K562 (cell line): ENCODE measurements around the gene ZNF521. TPM values are rescaled to one million over a fixed set of nuclear protein-coding genes. Genes with fewer than 3 reads are reported as not detected.

Experiments used
- ATAC-seq: fragments of 200-7000 bp; cut with Tn5 transposase; 3 replicates; pipeline ENCODE4 v1.9.1; 2020; ENCODE audit warnings: moderate library complexity
- BruUV-seq: library from RNA; stranded (reverse); fragments of 400-500 nt; replicated peaks from 2 replicates; lab custom pipeline; 2021; lab: Mats Ljungman, UMichigan
- CTCF ChIA-PET: fragments of 300-600 bp; formaldehyde crosslinking; extraction: SDS; loops from one replicate; lab custom pipeline; 2021; ENCODE audit warnings: low intra/inter-chr PET ratio; lab: Yijun Ruan, JAX
- POLR2A ChIA-PET: fragments of 300-600, 350-650 bp; sonication (Branson Sonifier 250); formaldehyde crosslinking; extraction: SDS; loops from one replicate; lab custom pipeline; 2021; ENCODE audit warnings: antibody characterized with exemption, inconsistent platforms; lab: Yijun Ruan, JAX
- DNase-seq, 4 experiments: peaks; one replicate each; pipeline versions ENCODE4 v3.0.0 to v3.0.0-alpha.2; 2011 to 2018; ENCODE audit warnings: low spot score in 3 of 4, mixed read lengths in 3 of 4; ENCODE audit errors: extremely low read depth in 1 of 4
- FAIRE-seq: peaks from 2 replicates; lab custom pipeline; 2011; peaks lifted over from hg19 to GRCh38; lab: Jason Lieb, UNC
- H2AFZ ChIP-seq: 2 replicates; pipeline ENCODE4 v1.6.0; 2011; ENCODE audit warnings: low read depth, low read length, control low read depth, inconsistent platforms
- H3K27ac ChIP-seq: fragments of 200-600 bp; 3 replicates; pipeline ENCODE4 v1.8.0; 2011; ENCODE audit warnings: low read depth, mild to moderate bottlenecking, control low read depth, inconsistent platforms, low read length, moderate library complexity, mixed read lengths; ENCODE audit errors: extremely low read depth
- H3K27me3 ChIP-seq, 2 experiments: fragments of 300-600 bp in 1 of 2; 2 replicates in 1 of 2; 3 replicates in 1 of 2; pipeline versions ENCODE4 v1.6.0 to v1.8.0; 2011; ENCODE audit warnings: inconsistent platforms in 2 of 2, low read length in 2 of 2, mild to moderate bottlenecking in 1 of 2, mixed read lengths in 1 of 2, moderate library complexity in 1 of 2; ENCODE audit not compliant: control insufficient read depth in 2 of 2, insufficient read depth in 2 of 2
- H3K36me3 ChIP-seq: fragments of 300-600 bp; 3 replicates; pipeline ENCODE4 v1.8.0; 2011; ENCODE audit warnings: mild to moderate bottlenecking, low read length, inconsistent platforms; ENCODE audit not compliant: control insufficient read depth, insufficient read depth
- H3K4me1 ChIP-seq, 2 experiments: fragments of 200-600 bp in 1 of 2; replicated peaks in 1 of 2; 2 replicates in 1 of 2; 3 replicates in 1 of 2; pipeline versions ENCODE4 v1.5.1 to v1.8.0; 2011; ENCODE audit warnings: inconsistent platforms in 2 of 2, low read length in 2 of 2, mild to moderate bottlenecking in 1 of 2, mixed read lengths in 1 of 2, moderate library complexity in 1 of 2; ENCODE audit not compliant: control insufficient read depth in 2 of 2, insufficient read depth in 2 of 2
- H3K4me2 ChIP-seq: 2 replicates; pipeline ENCODE4 v1.6.1; 2011; ENCODE audit warnings: low read length, control low read depth, inconsistent platforms, mixed read lengths; ENCODE audit not compliant: insufficient read depth
- H3K4me3 ChIP-seq: fragments of 200-600 bp; sonication (generic), shearing (Covaris generic); 2 replicates; pipeline ENCODE4 v1.5.1; 2016; ENCODE audit warnings: control low read depth, inconsistent platforms
- H3K79me2 ChIP-seq: fragments of 200-600 bp; 3 replicates; pipeline ENCODE4 v1.8.0; 2011; ENCODE audit warnings: low read length, inconsistent platforms; ENCODE audit not compliant: control insufficient read depth, insufficient read depth
- H3K9ac ChIP-seq, 2 experiments: 2 replicates each; pipeline versions ENCODE4 v1.6.0 to v1.6.1; 2011; ENCODE audit warnings: low read depth in 2 of 2, low read length in 2 of 2, control low read depth in 1 of 2, inconsistent platforms in 1 of 2, mild to moderate bottlenecking in 1 of 2, mixed read lengths in 1 of 2; ENCODE audit not compliant: insufficient read depth in 1 of 2
- H3K9me1 ChIP-seq: one replicate; pipeline ENCODE4 v1.6.0; 2011; ENCODE audit warnings: inconsistent platforms, mild to moderate bottlenecking, low read length, moderate library complexity; ENCODE audit not compliant: control insufficient read depth, insufficient read depth
- H3K9me3 ChIP-seq: replicated peaks from 2 replicates; pipeline ENCODE4 v1.5.1; 2011; ENCODE audit warnings: low read depth, low read length, inconsistent platforms; ENCODE audit not compliant: control insufficient read depth, insufficient read depth
- H4K20me1 ChIP-seq: replicated peaks from 2 replicates; pipeline ENCODE4 v1.6.1; 2011; ENCODE audit warnings: low read length, inconsistent platforms, mixed read lengths; ENCODE audit not compliant: control insufficient read depth, insufficient read depth
- BRF2 ChIP-seq: IDR thresholded peaks from 3 replicates; pipeline ENCODE4 v1.6.1; 2011; ENCODE audit warnings: borderline replicate concordance, mild to moderate bottlenecking; ENCODE audit not compliant: insufficient read length, insufficient read depth
- CBX3 ChIP-seq, 2 experiments: IDR thresholded peaks; 1 replicate in 1 of 2; 2 replicates in 1 of 2; pipeline ENCODE4 v1.6.1; 2012; ENCODE audit warnings: inconsistent platforms in 2 of 2, low read length in 2 of 2, borderline replicate concordance in 1 of 2, control low read depth in 1 of 2
- DNMT1 ChIP-seq: fragments of 450-650 bp; IDR thresholded peaks from 2 replicates; pipeline ENCODE4 v1.6.1; 2016; ENCODE audit warnings: antibody characterized with exemption, mild to moderate bottlenecking
- PTRF ChIP-seq: fragments of 450-650 bp; IDR thresholded peaks from 2 replicates; pipeline ENCODE4 v1.6.1; 2016; ENCODE audit warnings: mild to moderate bottlenecking, missing genetic modification characterization, missing compliant biosample characterization
- RBM34 ChIP-seq: fragments of 200-400 bp; formaldehyde crosslinking; IDR thresholded peaks from 2 replicates; pipeline ENCODE4 v1.6.1; 2018; ENCODE audit warnings: low read length, borderline replicate concordance; ENCODE audit not compliant: insufficient read depth
- SFPQ ChIP-seq: fragments of 200-400 bp; formaldehyde crosslinking; IDR thresholded peaks from 2 replicates; pipeline ENCODE4 v1.6.1; 2017; ENCODE audit warnings: mild to moderate bottlenecking, low read depth, low read length, moderate library complexity
- WGBS: fragments of 100-300 bp; shearing (Covaris generic); methylation state at CpG from one replicate; pipeline ENCODE4 v1.1.6; 2016; ENCODE audit warnings: low coverage, mixed read lengths; ENCODE audit not compliant: insufficient coverage; ENCODE audit errors: missing lambda C conversion rate; 5-methylcytosine and 5-hydroxymethylcytosine counted together
- in situ Hi-C: fragments of 300-500 bp; cut with MboI; formaldehyde crosslinking; loops from 4 replicates; pipeline ENCODE4 v1.15.0; 2018; ENCODE audit warnings: inconsistent platforms, mixed read lengths
- intact Hi-C: fragments of 100-400 bp; cut with micrococcal nuclease; formaldehyde crosslinking; loops from 2 replicates; pipeline ENCODE4 v1.14.2; 2022
- polyA plus RNA-seq, 8 experiments: library from polyadenylated mRNA; depleted of rRNA in 4 of 8; stranded (reverse) in 5 of 8; unstranded in 3 of 8; fragments of >200 nt; fragmentation: Nextera tagmentation in 2 of 8; fragmentation: Illumina TruSeq in 1 of 8; extraction: Ambion mirVana in 2 of 8; extraction: Trizol in 1 of 8; gene quantifications; 2 replicates each; pipeline versions ENCODE4 v1.2.1 to v1.2.3, GENCODE V29; 2011 to 2014; ENCODE audit warnings: inconsistent platforms in 1 of 8, missing spikeins in 1 of 8
- total RNA-seq, 7 experiments: library from RNA; depleted of rRNA in 6 of 7; stranded (reverse); fragments of >200 nt in 6 of 7; fragmentation: Illumina TruSeq in 2 of 7; extraction: Trizol in 2 of 7; gene quantifications; 2 replicates each; pipeline versions ENCODE4 v1.2.1 to v1.2.3, GENCODE V29; 2011 to 2021; ENCODE audit warnings: low replicate concordance in 1 of 7

ZNF521 gene
- total and polyA plus RNA-seq, 9 of the 15 experiments (the other 6 are each of a cell fraction or from before 2014, with no cell fraction given), result 1.2 to 5.8 (median 1.6) TPM

GRCh38 chr18:25052511-25052921, 299.4 kb downstream of the ZNF521 start:
- Histone ChIP-seq H3K9me3 (no peaks in the 10 kb centered on the region), H3K9me1 (no peaks in the 10 kb centered on the region), H3K27me3 (peaks cover 0 to 5% of the 10 kb centered on the region in 2 experiments; a peak in 2 of 5 replicates), H3K4me3 (no peak overlapping the region), H4K20me1 (no peaks in the 10 kb centered on the region), H2AFZ (no peak overlapping the region)
- ATAC-seq (no peak), DNase-seq (no peak)
- intact Hi-C loops, result no loop called here
- 2% methylated on average over 4 of the region's 4 CpGs for WGBS
- no peak for TF ChIP-seq PTRF (tag)
- TF ChIP-seq BRF2, result no peak
- no peak for TF ChIP-seq SFPQ
- no peak for TF ChIP-seq RBM34
- no peak for TF ChIP-seq DNMT1
- TF ChIP-seq CBX3 (IDR thresholded peaks at IDR 0.05; ENCODE audit: borderline replicate concordance in 1 of 2, low read length in 2 of 2), result no peak
- TF ChIP-seq, all 486 proteins: peak for 0
- no peak overlapping the region for H3K27ac ChIP-seq
- ChIA-PET CTCF (no interaction called here), POLR2A (no interaction called here)
- no peaks in the 10 kb centered on the region for H3K4me1 ChIP-seq
- FAIRE-seq, result no peak
- no peak overlapping the region for H3K9ac ChIP-seq
- H3K79me2 ChIP-seq, result no peaks in the 10 kb centered on the region
- in situ Hi-C loops, result no loop called here
- no peak overlapping the region for H3K4me2 ChIP-seq
- no peaks in the 10 kb centered on the region for H3K36me3 ChIP-seq
- no TSS peak for BruUV-seq
